NCI-H1694 (cell line): ENCODE measurements around the gene DUSP28.

Experiments used
- DNase-seq: peaks from one replicate; lab custom pipeline; 2025; lab: John Stamatoyannopoulos, UW

Gene DUSP28

GRCh38 chr2:240586919-240587800 is 27.0 kb downstream of the DUSP28 start:
- DNase-seq: no peak

GRCh38 chr2:240588006-240588655 is 28.0 kb downstream of the DUSP28 start:
- no peak for DNase-seq

GRCh38 chr2:240588669-240589068 is 28.5 kb downstream of the DUSP28 start:
- DNase-seq: no peak

- DNase-seq: no peak
Observed at GRCh38 chr2:240589375-240589774, 29.2 kb downstream of the DUSP28 start.

- no peak for DNase-seq
Observed at GRCh38 chr2:240589850-240590525, 29.8 kb downstream of the DUSP28 start.

GRCh38 chr2:240590681-240591111 is 30.5 kb downstream of the DUSP28 start:
- no peak for DNase-seq

- DNase-seq: no peak
Observed at GRCh38 chr2:240591226-240591625, 31.1 kb downstream of the DUSP28 start.

GRCh38 chr2:240591784-240592183 is 31.6 kb downstream of the DUSP28 start:
- no peak for DNase-seq

GRCh38 chr2:240593026-240593702 is 33.0 kb downstream of the DUSP28 start:
- peak; percentile 95 for DNase-seq

- DNase-seq: no peak
Observed at GRCh38 chr2:240593703-240594451, 33.7 kb downstream of the DUSP28 start.

- no peak for DNase-seq
Observed at GRCh38 chr2:240594511-240595380, 34.6 kb downstream of the DUSP28 start.

- peak; percentile 53 for DNase-seq
Observed at GRCh38 chr2:240595381-240596079, 35.4 kb downstream of the DUSP28 start.

GRCh38 chr2:240596080-240596460 is 35.9 kb downstream of the DUSP28 start:
- DNase-seq: no peak

GRCh38 chr2:240596491-240596931 is 36.4 kb downstream of the DUSP28 start:
- DNase-seq: no peak

GRCh38 chr2:240597054-240597418 is 36.9 kb downstream of the DUSP28 start:
- no peak for DNase-seq

GRCh38 chr2:240597419-240598181 is 37.4 kb downstream of the DUSP28 start:
- DNase-seq: no peak

GRCh38 chr2:240598311-240598911 is 38.3 kb downstream of the DUSP28 start:
- DNase-seq: no peak

GRCh38 chr2:240599141-240599583 is 39.0 kb downstream of the DUSP28 start:
- DNase-seq: no peak
